Erythroblast (primary cell): ENCODE results near the gene FOXC2.

Source experiments
- GATA1 ChIP-seq: IDR thresholded peaks from 2 replicates; pipeline ENCODE4 v1.6.1; 2011; ENCODE audit warnings: low read depth, mild to moderate bottlenecking, control low read depth, low read length, moderate library complexity
- POLR2A ChIP-seq: IDR thresholded peaks from 2 replicates; pipeline ENCODE4 v1.6.1; 2011; ENCODE audit warnings: mild to moderate bottlenecking, low read length

GRCh38 chr16:86559802-86560305, 6.8 kb upstream of the FOXC2 start:
- no peak for TF ChIP-seq POLR2A
- TF ChIP-seq GATA1, result no peak
